ENCODE measurements around the gene CAGE1.

The CAGE1 gene

DNA sequence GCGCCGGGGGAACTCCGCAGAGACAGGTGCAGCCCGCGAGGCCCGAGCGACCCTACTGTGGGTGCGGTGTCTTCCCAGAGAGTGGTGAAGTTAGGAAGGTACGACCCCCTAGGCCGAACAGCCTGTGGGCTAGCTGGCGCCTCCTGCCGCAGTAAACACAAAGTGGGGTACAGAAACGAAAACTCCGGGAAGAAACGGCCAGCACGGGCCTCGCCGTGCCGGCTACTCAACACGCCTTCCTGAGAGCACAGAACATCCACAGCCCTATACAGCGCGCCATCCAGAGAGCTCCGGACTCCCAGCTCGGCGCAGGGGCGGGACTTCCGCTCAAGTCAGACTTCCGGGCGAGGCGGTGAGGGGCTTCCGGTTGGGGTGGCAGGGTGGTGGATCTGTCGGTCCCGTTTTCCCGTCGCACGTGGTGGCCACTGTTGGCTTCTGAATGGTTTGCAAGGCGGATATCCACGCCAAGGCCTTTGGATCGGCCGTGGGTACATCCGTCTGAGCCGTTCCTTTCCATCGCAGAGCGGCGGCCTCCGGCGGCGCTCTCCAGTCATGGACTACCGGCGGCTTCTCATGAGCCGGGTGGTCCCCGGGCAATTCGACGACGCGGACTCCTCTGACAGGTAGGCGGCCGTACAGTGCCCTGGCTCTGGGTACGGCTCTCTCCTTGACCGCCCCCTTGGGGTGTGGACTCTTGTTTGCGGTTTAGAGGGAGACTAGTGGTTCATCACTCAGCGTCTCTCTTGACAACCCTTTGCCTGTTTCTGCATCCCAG is at the start of gene CAGE1, which contains the start of gene RIOK1:
Gene CAGE1, minus strand, starts transcription at position 292 of the 775 bp plus-strand sequence. CDS start 2,569 bp downstream, outside the sequence.
Gene RIOK1, plus strand, starts transcription at position 358 of the 775 bp plus-strand sequence. Its CDS starts 195 bp downstream, at position 553.
- peak; percentile 93 for DNase-seq (ENCODE audit: low spot score)

DNA sequence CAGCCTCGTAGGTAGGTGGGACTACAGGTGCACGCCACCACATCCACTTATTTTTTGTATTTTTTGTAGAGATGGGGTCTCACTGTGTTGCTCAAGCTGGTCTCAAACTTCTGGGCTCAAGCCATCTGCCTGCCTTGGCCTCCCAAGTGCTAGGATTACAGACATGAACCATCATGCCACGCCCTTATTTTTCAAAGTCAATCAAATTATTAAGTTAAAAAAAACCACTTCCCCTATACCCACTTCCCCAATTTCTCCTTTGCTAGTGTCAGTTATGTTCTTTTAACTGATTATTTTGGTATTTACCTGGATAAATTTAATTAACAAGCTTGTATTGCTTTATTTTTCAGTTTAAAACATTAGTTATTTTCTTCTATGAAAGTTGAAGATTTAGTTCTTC is 49.7 kb upstream of the CAGE1 start:
- no peak for DNase-seq (ENCODE audit: low spot score)

DNA sequence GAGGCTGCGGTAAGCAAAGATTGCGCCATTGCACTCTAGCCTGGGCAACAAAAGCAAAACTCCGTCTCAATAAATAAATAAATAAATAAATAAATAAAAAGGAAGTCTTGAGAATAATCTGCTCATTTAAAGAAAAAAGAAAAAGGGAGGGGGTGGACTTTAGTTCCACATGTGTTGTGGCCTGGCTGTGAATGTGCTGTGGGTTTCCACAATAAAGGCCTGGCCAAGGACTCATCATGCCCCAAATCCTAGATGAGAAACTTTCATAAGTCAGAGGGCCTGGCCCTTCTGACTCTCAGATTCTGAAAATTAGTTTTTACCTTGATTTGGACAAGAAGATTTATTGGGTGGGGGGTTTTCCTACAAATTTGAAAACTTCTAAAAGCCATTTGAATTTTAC is 48.5 kb upstream of the CAGE1 start:
- no peak for DNase-seq (ENCODE audit: low spot score)

DNA sequence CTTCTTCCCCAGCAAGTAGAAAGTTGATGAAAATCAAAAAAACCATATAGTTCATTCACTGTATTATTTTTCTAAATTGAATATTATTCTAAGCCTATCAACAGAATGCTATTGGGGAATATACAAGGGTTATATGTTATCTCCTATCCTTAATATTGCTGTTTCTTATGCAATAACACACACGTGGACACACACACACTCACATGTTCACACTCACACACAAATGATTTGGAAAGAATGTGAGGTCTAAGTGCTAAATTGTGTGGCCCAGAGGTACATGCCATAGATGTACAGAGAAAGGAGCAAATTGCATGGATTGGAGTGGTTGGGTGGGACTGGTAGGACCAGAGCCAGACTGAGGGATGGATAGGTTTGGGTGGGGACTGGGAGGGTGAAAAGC is 45.1 kb upstream of the CAGE1 start:
- no peak for DNase-seq (ENCODE audit: low spot score)

DNA sequence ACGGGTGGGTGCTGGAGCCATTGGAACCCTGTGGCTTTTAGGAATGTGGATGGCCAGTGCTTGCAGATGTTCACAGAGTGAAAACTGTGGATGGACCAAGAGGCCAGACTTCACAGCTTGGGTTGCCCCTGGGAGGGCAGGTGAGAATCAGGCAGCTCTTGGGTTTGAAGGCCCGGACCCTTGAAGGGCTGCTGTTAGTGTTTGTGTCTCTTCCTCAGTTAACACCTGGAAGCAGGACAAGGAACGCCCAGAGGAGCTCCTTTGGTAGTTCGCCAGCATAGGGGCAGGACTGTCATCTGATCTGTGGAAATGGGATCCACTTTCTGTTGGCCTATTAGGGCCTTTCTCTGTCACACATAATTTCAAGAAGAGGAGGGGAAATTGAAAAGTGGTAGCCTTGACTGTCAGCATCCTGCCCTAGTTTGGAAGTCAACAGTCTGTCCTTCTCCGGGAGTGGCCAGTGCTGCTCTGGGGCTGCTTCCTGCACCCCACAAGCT is 43.6 kb upstream of the CAGE1 start:
- DNase-seq (ENCODE audit: low spot score): no peak

DNA sequence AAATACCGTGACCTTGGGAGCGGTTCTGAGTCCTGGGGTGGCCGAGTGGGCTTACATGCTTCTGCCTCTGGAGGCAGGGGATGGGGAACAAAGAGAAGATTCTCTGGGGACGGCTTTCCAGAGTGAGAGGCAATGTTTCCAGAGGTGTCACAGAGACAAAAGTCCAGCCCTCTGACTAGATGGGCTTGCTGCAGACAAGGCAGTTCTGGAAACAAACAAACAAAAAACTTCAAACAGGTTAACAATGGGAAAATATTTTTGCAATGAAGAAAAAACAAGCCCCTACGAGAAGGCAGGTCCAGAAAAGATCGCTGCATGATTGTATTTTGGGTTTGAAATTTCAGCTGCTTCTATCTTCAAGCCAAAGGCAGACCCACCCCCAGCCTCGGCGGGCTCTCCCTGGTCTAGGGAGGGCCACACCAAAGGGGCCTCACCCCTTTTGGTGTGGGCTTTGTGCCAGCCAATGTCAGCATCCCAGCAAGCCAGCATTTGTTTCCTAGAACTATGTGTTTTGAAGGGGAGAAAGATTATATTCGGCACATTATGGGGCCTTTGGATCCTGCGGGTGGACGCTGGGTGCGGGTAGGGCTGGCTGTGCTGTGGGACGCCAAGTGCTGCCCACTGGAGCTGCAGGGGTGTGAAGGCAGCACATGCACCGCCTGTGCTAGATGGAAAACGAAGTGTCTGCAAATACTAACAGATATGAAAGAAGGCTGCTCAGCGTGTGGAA is 43.0 kb upstream of the CAGE1 start:
- no peak for DNase-seq (ENCODE audit: low spot score)

DNA sequence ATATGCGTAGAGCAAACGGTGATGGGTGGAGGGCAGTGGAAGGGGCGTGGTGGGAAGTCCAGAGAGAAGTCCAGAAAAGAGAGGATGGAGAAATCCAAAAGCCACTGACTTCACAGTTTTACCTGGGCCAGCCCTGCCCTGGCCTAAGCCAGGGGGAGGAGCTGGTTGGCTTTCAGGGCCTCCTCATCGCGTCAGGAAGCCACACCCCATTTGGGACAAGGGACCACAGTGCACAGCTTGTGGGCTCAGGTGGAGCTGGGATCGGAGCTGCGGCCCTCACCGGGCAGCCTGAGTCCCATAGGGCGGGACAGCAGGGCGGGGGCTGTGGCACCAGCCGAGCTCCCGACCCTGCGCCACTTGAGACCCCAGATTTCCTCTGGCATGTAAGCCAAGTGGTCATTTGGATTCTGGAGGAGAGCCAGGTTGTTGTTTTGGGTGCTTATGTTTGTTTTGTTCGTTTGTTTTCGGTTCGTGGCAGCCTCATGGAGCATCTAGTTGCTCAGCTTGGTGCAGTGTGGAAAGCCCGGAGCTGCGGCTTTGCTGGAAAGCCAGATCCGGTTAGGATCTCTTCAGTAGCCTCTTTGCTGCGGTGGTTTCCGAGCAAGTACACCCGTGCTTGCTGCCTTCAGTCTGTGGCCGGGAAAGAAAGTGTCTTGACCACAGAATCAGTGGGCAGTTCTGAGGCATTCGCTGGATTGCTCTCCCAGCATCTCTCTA is 42.3 kb upstream of the CAGE1 start:
- no peak for DNase-seq (ENCODE audit: low spot score)

DNA sequence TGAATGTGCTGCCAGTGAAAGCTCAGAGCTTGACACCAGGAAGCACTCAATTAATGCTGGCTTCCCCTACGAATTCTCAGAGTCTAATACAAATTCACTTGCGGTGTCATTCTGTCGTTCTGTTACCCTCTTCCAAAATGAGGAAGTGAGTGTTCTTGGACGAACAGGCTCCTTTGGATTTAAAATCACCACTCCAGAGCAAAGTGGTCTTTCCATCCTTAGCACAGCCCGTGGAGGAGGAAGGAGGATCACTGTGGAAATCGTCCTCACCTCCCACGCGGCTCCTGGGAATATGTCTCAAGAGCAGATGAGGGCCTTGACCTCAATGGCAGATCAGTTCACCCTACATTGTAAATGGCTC is 41.8 kb upstream of the CAGE1 start:
- DNase-seq (ENCODE audit: low spot score): no peak

DNA sequence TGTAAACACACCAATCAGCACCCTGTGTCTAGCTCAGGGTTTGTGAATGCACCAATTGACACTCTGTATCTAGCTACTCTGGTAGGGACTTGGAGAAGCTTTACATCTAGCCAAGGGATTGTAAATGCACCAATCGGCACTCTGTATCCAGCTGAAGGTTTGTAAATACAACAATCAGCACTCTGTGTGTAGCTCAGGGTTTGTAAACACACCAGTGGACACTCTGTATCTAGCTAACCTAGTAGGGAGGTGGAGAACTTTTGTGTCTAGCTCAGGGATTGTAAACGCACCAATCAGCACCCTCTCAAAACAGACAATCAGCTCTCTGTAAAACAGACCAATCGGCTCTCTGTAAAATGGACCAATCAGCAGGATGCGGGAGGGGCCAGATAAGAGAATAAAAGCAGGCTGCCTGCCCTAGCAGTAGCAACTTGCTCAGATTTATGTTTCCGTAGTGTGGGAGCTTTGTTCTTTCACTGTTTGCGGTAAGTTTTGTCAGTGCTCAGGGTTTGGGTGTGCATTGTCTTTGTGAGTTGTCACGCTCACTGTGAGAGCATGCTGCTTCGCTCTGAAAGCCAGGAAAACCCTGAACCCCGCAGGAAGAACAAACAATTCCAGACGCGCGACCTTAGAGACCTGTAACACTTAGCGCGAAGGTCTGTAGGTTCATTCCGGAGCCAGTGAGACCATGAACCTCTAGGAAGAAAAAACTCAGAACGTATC is 37.1 kb upstream of the CAGE1 start:
- DNase-seq (ENCODE audit: low spot score): no peak

DNA sequence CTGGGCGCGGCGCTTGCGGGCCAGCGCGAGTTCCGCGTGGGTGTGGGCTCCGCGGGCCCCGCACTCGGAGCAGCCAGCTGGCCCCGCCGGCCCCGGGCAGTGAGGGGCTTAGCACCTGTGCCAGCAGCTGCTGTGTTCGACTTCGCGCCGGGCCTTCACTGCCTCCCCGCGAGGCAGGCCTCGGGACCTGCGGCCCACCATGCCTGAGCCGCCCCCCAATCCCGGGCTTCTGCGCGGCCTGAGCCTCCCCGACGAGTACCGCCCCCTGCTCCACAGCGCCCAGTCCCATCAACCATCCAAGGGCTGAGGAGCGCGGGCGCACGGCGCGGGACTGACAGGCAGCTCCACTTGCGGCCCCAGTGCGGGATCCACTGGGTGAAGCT is 36.3 kb upstream of the CAGE1 start:
- DNase-seq (ENCODE audit: low spot score): no peak

DNA sequence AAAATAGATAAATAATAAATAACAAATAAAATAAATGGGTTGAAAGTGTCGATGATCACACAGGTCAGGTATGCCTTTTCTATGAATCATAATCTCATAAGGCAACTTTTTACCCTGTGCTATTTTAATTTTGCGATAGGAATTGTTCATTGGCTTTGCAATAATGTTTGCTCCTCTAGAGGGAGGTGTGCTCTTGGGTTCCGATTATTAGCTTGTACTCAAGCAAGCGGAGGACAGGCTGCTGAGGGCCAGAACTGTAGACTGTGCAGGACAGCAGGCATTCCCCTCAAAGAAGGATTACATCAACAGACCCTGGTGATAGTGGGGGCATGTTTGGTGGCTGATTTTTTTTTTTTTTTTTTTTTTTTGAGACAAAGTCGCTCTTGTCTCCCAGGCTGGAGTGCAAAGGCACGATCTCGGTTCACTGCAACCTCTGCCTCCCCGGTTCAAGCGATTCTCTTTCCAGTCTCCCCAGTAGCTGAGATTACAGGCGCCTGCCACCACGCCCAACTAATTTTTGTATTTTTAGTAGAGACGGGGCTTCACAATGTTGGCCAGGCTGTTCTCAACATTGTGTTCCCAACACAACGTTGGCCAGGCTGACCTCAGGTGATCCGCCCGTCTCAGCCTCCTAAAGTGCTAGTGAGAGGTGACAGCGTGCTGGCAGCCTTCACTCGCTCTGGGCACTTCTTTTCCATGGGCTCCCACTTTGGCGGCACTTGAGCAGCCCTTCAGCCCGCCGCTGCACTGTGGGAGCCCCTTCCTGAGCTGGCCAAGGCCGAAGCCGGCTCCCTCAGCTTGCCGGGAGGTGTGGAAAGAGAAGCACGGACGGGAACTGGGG is 35.6 kb upstream of the CAGE1 start:
- DNase-seq (ENCODE audit: low spot score): no peak

DNA sequence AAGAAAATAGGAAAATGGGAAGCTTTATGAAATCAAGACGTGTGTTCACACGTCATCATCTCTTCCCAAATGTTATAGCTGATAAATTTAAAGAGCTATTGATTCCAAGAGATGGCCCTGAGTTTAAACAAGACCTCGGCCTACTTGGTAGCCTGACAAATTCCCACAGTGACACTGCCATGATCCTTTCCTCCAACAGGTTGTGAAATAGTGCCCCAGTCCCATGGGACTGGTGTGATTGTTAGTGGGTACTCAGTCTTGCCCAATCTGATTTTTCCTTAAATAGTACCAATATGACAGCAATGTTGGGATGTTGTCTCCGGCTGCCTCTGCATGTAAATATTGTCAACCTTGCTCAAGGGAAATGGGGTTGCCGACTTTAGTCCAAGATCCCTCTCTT is 34.5 kb upstream of the CAGE1 start:
- no peak for DNase-seq (ENCODE audit: low spot score)

DNA sequence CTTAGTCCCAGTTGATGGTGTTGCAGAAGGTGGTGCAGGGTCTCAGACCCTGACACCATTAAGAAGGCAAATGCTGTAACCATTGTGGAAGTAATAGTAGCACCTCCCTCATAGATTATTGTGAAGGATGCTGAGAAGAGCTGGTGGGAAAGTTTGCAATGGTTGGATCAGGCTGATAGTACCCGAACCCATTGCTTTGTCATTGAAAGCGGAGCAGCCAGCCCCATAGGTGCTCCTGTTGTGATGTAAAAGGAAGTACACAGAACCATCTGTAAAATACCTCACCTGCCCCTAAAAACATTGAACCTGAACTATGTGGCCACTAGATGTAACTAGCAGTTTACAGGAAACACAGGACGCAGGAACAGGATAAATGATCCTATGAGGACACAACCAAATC is 31.5 kb upstream of the CAGE1 start:
- no peak for DNase-seq (ENCODE audit: low spot score)

DNA sequence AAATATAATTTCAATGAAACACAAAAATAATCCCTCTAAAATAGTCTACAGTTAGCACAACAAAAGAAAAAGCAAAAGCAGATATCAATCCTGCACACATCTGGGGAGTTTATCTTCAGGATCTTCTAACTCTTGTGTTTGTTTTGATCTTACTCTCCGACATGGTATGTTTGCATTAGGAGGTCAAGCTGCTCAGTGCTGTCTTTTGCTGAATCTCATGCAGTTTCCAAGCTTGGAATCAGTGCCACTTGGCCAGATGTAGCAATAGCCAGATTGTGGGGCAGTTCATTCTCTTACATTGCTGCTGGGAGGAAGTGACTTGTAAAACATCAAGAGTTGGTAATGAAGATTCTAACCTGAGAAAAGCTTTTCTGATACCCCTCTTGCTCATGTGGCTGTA is 29.5 kb upstream of the CAGE1 start:
- DNase-seq (ENCODE audit: low spot score): no peak

DNA sequence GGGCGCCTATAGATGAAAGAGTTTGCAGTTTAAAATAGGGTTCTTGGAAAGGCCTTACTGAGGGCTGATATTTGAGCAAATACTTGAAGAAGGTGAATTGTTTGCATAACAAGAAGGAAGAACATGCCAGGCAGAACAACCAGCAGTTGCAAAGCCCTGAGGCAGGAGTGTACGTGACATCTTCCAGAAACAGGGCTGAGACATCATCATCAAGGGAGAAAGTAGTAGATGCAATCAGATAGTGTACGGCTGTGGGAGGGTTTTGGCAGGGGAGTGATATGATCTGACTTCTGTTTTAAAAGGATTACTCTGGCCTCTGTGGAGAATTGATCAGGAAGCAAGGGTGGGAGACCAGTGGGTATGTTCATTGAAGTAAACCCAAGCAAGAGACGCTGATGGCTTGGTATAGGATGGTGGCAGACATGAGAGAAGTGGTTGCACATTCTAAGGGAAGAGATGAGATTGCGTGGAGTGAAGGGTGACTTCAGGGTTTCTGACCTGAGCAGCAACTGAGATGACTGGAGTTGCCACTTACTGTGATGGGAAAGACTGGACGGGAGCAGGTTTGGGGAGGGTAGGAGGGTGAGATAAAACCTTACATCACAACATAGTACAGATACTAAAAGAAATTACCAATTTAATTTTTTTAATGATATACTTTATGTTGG is 28.8 kb upstream of the CAGE1 start:
- DNase-seq (ENCODE audit: low spot score): no peak

DNA sequence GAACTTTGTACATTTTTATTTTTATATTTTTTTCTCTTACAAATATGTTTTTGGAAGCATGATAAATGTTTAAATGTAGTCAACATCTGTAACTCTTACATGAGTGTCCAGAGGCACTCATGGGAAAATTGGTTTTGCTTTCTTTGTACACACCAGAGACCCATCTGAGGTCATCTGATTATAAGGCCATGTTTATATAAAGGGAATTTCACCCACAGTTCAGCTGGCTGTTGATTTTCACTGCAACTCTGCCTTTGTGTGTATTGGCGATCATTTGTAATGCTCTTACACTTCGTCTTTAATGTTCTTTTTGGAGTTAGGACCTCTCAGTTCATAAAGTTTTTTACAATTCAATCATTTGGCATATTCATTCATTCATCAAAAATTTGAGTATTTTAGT is 28.1 kb upstream of the CAGE1 start:
- DNase-seq (ENCODE audit: low spot score): no peak

DNA sequence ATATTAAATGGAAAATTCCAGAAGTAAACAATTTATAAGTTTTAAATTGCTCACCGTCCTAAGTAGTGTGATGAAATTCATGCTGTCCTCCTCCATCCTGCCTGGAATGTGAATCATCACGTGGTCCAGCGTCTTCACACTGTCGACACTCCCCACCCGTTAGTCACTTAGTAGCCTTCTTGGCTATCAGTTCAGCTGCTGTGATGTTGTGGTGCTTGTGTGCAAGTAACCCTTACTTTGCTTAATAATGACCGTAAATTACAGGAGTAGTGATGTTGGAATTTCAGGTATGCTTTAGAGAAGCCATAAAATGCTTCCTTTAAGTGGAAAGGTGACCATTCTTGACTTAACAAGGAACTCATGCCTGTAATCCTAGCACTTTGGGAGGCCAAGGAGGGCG is 25.3 kb upstream of the CAGE1 start:
- DNase-seq (ENCODE audit: low spot score): no peak

DNA sequence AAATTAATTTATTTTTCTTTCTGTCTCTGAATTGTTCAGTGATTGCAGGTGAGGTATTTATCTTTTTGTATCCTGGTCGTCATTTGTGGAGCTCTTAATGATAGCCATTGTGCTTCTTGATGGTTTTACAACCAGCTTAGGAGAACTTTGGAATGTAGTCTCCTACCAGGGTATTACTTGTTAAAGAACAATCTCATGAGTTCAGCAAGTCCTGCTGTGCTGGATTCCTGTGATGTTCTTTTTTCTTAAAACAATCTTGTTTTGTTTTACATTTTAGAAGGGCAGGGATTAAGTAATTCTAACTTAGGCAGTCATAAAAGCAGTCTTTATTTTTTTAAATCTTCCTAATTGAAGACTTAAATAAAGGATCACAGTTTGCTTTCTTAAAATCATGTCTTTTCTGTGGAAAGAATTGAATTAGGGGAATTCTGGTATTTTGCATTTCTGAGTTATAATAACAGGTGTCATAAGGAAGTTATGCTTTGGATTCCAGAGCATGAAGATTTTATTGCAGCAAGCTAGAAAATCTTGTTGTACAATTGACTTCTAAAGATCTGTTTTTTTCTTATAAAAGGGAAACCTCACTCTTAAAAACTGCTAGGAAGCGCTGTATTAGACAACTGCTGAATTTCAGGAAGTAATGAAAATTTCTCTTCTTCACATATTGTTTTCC is 23.7 kb upstream of the CAGE1 start:
- no peak for DNase-seq (ENCODE audit: low spot score)

DNA sequence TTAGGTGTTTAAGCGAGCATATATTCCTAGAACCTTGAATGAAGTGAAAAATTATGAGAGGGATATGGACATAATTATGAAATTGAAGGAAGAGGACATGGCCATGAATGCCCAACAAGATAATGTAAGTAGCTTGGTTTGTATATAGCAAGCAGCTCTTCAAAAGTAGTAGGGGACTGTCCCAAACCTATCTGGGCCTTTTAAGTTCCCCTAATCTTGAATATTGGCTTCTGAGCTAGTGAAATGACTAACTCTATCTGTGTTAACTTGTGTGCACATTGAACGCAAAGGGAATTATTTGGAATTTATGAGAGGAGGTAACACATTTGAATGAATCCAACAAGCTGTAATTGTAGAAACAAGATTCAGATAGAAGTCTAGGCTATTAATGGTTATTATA is 21.8 kb upstream of the CAGE1 start:
- no peak for DNase-seq (ENCODE audit: low spot score)

DNA sequence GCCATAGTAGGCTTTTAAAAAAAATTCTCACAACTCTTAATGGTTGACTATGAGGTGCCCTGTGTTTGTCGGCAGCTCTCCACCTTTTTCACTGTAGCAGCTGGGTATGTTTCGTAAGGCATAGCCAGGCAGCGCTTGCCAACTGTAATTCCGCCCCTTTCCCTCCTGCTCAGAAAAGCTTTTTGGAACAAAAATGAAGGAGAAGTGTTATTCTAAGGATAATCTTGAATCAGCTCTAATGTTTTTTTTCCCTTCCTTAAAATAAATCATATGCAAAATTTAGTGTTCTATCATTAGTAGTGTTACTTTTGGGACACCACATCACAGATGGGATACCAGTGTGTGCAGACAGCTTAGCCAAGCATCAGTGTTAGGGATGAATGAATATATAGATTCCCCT is 21.3 kb upstream of the CAGE1 start:
- no peak for DNase-seq (ENCODE audit: low spot score)

Measured in putamen (tissue), 1 donor.